ENCODE results near the gene CCBE1.

- TF ChIP-seq CTCF (IDR thresholded peaks at IDR 0.05) (no peak), POLR2A (IDR thresholded peaks at IDR 0.05) (no peak)
These were observed 142.4 kb downstream of the CCBE1 start for GRCh38 chr18:59554796-59555335.

Data from uterus (tissue), 2 donors.